GM19397 (cell line): ENCODE measurements around the gene CPT1B.
A peak's percentile ranks its signal among the peaks of the same experiment; 100 is the strongest.
"Not testable (repeated sequence)": the region's sequence is repeated elsewhere in the genome, so short reads cannot be mapped to it uniquely, and the experiment has no call there.

ENCODE experiments used
- ATAC-seq: cut with Tn5 transposase; IDR thresholded peaks from one replicate; pipeline ENCODE4 v1.9.1; 2021; ENCODE audit warnings: mild to moderate bottlenecking, moderate library complexity; ENCODE audit not compliant: unreplicated experiment

The CPT1B gene

GRCh38 chr22:50529897-50530579, 48.2 kb downstream of the CPT1B start, which contains the start of gene TYMP:
Gene TYMP, minus strand, starts transcription at chr22:50530012. Its CDS starts 303 bp downstream, at chr22:50529709.
- peak; percentile 24 for ATAC-seq

GRCh38 chr22:50529416-50529896, 48.8 kb downstream of the CPT1B start:
- no peak for ATAC-seq

GRCh38 chr22:50528682-50529415, 49.4 kb downstream of the CPT1B start:
- ATAC-seq: no peak

- no peak for ATAC-seq
Observed at GRCh38 chr22:50527921-50528681, 50.1 kb downstream of the CPT1B start.

- ATAC-seq: no peak
Observed at GRCh38 chr22:50526834-50527801, 51.1 kb downstream of the CPT1B start.

GRCh38 chr22:50526108-50526833, 52.0 kb downstream of the CPT1B start:
- peak; percentile 23 for ATAC-seq

- ATAC-seq: peak; percentile 11
Observed at GRCh38 chr22:50525858-50526107, 52.4 kb downstream of the CPT1B start.

GRCh38 chr22:50525104-50525857, 52.9 kb downstream of the CPT1B start, which contains the start of gene SCO2:
Gene SCO2, minus strand, starts transcription at chr22:50525598. Its CDS starts 1,187 bp downstream, at chr22:50524411.
- peak; percentile 46 for ATAC-seq

GRCh38 chr22:50524676-50525103, 53.5 kb downstream of the CPT1B start:
- no peak for ATAC-seq

- ATAC-seq: no peak
Observed at GRCh38 chr22:50523806-50524675, 54.2 kb downstream of the CPT1B start.

GRCh38 chr22:50523458-50523805, 54.8 kb downstream of the CPT1B start:
- ATAC-seq: no peak

GRCh38 chr22:50522806-50523438, 55.3 kb downstream of the CPT1B start:
- no peak for ATAC-seq

GRCh38 chr22:50522208-50522805, 55.9 kb downstream of the CPT1B start:
- ATAC-seq: no peak

GRCh38 chr22:50521710-50522109, 56.5 kb downstream of the CPT1B start:
- ATAC-seq: no peak

GRCh38 chr22:50520826-50521453, 57.3 kb downstream of the CPT1B start:
- no peak for ATAC-seq

- not testable (repeated sequence) for ATAC-seq
Observed at GRCh38 chr22:50520184-50520583, 58.0 kb downstream of the CPT1B start.

- ATAC-seq: no peak
Observed at GRCh38 chr22:50519151-50519550, 59.1 kb downstream of the CPT1B start.
